Stimulated activated CD8-positive, alpha-beta memory T cell treated with anti-CD3 and anti-CD28 coated beads, Interleukin-15, amount 100 ng/mL, for 48 hours (primary cell): Measurements from ENCODE around the gene KRT78.

ENCODE experiments used
- DNase-seq, 2 donors: peaks; one replicate each; pipeline ENCODE4 v3.0.0-alpha.2; 2020; ENCODE audit warnings: low read depth in 2 of 2

KRT78 gene

GRCh38 chr12:52839436-52840105, 9.2 kb downstream of the KRT78 start:
- DNase-seq: no peak

DNA sequence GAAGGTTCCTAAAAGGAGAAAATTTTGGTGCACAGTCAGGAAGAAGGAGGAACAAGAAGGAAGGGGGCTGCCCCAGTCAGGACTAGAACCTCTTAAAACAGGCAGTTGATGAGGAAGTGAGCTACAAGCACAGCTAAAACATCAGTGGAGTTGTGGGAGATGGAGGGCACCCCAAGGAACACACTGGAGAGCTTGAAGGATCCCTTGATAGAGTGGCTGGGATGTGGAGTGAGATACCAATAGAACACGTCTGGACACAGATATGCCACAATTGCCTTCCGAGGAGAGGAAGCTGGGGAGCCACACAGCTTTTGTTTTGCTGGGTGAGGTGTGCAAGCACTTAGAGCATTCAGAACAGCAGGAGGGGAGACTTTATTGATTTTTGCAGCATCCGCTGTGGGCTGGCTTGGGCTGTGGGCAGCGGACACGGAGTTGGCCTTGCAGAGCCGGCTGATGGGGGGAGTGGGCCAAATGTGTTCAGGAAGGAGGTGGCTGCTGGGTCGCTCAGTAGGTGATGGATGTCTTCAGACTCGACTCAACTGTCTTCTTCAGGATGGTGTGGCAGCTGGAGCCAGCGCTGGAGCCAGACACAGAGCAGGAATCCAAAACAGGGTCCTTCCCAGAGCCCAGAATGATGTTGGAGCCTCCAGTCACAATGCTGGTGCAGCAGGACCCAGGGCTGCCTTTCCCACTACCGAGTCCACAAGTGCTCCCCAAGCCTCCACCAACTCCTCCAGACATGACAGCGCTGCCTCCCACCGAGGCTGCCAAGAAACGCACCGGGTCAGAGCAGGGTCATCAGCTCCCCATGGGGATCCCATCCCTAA, 10.0 kb downstream of the KRT78 start:
- DNase-seq: no peak

DNA sequence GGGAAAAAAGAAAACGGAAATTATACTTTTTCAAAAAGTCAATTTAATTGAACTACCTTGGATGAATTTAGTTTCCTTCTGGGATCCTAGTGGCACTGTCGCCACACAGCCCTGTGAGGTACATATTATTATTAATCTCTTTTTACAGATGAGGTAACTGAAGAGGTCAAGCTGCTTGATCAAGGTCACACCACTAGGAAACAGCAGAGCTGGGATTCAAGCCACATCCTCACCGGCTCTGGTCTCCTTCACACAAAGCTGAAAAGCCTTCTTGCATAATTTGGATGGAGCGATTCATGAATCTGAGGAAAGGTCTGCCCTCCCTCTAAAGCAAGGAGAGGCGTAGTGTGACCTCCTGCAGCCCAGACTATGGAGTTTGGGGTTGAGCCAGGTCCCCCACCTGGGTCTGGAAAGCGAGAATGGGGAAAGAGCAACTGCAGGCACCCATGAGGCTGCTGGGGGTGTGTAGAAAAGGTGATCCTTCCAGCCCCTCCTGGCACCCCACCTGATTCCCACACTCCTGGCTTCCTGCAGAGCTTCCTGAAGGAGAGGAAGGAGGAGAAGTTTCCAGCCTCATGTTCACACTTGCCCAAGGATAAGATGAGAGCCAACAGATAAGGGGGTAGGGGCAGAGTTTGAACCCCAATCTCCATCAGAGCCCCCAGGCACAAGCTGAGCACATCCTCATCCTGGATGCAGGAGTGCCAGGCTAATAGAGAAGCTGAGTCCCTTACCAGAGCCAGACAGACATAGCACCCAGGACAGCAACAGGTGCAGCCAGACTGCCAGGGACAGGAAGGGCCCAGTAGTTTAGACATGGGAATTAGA, 10.8 kb downstream of the KRT78 start:
- no peak for DNase-seq

GRCh38 chr12:52837413-52837741, 11.4 kb downstream of the KRT78 start:
- peak; percentile 12 to 17 for DNase-seq

- no peak for DNase-seq
Observed at GRCh38 chr12:52836491-52837412, 12.0 kb downstream of the KRT78 start.

GRCh38 chr12:52836042-52836466, 12.7 kb downstream of the KRT78 start:
- peak; percentile 72 to 80 for DNase-seq

- peak; percentile 10 to 15 for DNase-seq
Observed at GRCh38 chr12:52835271-52836041, 13.3 kb downstream of the KRT78 start.

GRCh38 chr12:52834727-52835001, 14.1 kb downstream of the KRT78 start:
- DNase-seq: no peak

DNA sequence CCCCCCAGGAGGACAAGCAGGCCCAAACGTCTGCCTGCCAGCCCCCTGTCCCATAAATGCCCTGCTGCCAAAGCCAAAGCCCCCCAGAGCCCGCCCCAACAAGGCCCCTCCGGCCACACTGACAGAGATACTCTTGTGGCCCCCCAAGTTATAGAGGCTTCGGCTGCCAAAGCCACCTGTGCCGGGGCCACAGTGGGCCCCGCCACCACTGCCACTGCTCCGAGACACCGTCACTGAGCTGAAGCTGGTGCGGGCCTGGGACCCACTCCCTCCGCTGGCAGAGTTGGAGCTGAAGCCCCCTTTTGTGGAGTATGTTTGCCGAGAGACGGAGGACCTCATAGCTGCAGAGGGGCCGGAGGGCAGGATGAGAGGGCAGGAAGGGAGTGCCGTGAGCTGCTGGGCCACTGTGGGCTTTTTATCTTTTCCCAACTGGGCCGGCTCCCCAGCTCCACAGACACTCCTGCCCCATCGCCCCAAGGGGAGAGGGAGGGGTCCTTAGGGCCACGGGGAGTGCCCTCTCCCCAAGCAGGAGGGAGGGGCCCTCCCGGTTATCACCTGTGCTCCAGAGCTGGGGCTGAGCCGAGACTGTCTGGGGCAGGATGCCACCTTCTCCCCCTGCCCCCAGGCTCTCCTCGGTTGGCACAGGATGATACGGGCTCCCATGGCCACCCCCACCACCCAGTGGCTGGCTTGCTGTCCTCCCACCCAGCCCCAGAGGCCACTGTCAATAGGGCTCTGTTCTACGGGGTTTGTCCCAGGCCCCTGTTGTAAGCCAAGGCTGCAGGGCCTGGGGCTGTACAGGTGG, 14.7 kb downstream of the KRT78 start, which contains the start of gene KRT79:
TSS of gene KRT79 (minus strand) at position 390 of the 805 bp plus-strand sequence. CDS start at position 339, 51 bp downstream.
- no peak for DNase-seq

DNA sequence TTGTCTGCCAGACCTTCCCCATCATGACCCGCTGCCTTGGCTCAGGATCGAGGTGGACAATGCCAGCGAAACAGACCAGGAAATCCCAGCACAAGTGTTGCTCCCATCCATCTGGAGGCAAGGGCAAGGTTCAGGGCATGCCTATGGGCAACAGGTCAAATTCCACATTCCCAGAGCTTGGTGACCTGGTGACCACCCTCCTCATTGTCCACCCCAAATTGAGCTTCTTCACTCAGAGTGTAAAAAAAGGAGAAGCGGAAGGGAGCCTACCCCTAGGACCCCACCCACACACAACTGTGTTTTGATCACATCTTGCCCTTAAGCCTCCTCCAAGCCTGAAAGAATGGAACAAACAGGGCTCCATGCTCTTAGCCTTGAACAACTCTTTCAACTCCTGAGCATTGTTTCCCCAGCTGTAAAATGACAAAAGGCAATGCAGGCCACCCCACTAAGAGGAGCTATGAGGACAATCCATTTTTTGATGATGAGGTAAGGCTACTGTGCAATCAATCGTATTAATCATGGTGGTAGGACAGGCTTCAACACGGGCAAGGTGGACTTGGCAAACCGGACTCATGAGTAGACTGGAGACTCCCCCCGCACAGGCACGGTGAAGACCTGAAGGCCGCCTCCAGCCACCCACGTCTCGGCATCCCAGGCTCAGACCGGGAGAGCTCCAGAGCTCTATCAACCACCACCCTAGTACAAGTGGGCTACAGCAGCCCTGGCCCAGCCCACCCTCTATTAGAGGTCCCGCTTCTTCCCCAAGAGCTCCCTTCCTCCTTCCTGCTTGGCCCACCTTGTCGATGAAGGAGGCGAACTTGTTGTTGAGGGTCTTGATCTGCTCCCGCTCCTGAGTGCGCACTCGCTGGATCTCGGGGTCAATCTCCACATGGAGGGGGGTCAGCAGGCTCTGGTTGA, 15.5 kb downstream of the KRT78 start:
- no peak for DNase-seq

GRCh38 chr12:52832451-52832850, 16.3 kb downstream of the KRT78 start:
- DNase-seq: no peak

- no peak for DNase-seq
Observed at GRCh38 chr12:52831251-52831650, 17.5 kb downstream of the KRT78 start.

DNA sequence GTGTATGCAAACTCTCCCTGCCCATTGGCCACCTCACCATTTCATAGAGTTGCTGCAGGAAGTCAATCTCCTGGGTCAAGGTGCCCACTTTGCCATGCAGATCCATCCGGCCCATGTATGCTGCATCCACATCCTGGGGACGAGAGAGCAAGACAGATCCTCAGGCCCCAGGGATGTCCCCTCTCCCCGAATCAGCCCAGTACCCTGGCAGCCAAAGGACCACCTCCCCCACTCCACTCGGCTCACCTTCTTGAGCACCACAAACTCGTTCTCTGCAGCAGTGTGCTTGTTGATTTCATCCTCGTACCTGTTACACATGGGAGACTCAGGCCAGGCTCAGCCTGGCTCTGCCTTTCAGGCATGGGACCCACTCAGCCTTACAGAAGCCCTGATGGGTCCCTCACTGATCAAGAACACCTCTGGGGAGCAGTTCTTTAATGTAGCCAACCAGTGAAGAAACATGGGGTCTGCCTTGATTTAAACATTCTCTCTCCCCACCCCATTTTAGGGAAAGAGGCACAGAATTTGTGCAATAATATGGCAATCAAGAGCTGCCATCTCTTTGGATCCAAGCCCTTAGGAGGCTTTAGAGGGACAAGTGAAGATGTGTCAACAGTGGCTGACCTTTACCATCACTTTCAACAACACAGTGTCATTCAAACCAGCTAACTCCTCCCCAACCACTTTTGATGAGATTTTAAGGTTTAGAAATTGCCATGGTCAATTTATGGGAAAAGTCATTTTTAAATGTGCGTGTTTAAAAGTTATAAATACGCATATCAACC, 18.6 kb downstream of the KRT78 start:
- no peak for DNase-seq

DNA sequence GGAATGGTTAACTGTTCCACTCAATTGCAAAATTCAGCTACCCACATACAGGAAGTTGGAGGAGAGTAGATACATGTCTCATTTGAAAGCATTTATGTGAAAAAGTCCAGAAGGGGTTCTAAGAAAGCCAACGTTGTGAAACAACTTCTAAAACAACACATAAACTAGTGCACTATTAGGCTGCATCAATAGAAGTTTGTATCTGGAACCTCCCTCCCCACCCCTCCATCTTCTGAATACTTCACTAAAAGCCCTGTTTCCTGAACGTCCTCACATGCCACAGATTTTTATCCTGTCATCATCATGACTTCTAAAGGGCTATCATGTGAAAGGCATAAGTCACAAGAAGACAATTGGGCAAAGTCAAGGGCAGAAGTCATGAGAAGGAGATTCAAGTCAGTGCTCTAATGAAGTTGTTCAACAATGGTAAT, 20.2 kb downstream of the KRT78 start:
- no peak for DNase-seq

DNA sequence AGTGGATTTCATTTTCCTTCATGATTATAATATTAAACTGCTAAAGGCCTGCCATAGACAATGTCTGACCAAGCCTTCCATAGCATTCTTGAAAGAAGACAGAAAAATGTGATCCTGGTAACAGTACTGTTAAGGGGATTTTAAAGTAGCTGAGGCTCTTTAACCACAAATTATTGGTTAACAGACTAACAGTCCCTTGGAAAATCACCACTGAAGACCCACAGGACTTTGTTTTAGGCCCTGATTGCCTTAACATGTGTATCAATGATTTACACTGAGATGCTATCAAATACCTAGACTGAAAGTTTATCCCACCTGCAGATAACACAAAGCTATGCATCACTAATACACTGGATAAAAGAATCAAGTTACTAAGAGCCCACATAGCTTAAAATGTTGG, 20.6 kb downstream of the KRT78 start:
- no peak for DNase-seq

DNA sequence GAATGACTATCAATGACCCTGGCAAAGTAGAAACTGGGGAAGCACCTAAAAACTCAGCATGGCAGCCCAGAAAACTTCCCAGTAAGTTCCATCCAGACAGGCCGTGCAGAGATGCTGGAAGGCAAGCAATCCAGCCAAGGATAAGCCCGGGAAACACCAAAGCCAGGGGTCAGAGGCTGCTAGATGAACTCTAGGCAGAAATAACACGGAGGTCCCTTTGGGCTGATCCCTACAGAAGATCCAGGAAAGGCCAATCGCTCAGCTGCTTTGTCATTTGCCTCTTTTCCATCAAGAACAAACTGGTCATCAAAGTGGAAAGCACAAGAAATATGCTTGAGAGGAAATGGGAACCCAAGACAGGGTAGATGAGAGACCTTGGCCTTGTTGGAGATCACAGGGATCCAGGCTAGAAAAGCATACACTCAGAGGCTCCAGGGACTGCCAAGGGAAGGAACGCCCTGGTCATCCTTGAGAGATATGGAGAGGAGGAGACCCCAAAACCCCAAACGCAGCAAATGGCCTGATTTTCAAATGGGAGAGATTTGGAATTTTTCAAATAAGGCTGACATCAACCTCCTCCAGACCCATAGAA, 21.2 kb downstream of the KRT78 start:
- DNase-seq: no peak
